SK-N-SH (cell line): ENCODE data around the gene MRPS24.

Source experiments
- ELF1 ChIP-seq: IDR thresholded peaks from 2 replicates; pipeline ENCODE4 v1.4.0; 2012
- FOXM1 ChIP-seq: IDR thresholded peaks from 2 replicates; pipeline ENCODE4 v1.4.0; 2012; ENCODE audit warnings: low read depth, mild to moderate bottlenecking
- MXI1 ChIP-seq: IDR thresholded peaks from 2 replicates; pipeline ENCODE4 v1.6.1; 2012; ENCODE audit warnings: mild to moderate bottlenecking, low read depth, low read length, improper control_type of control experiment
- YY1 ChIP-seq: IDR thresholded peaks from 2 replicates; pipeline ENCODE4 v1.4.0; 2012; ENCODE audit warnings: low read depth, mild to moderate bottlenecking
- TF ChIP-seq, protein P1 (sequence below): fragments of 200-600 bp; sonication (generic); IDR thresholded peaks from 2 replicates; pipeline ENCODE4 v1.6.1; 2017; ENCODE audit warnings: antibody characterized with exemption, mild to moderate bottlenecking, moderate library complexity
- TF ChIP-seq, protein P2 (sequence below): fragments of 150-350 bp; IDR thresholded peaks from 2 replicates; pipeline ENCODE4 v1.6.1; 2017; ENCODE audit warnings: antibody characterized with exemption, low read length, low read depth, borderline replicate concordance

DNA sequence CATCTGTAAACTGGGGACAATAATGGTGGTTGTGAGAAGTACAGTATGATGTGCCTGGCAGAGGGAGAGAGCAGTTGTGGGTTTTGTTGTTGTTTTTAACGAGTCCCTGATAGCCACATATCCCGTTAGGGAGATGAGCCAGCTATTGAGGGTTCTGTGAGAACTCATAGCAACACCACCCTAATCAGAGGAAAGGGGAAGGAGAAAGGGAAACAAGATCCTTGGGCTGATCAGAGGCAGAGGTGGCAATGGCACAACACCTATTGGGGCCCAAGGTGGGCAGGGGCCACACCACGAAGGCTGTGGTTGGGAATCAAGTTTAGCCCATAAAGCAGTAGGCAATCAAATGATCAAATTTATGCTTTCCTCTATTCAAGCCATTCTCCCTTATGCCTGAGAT is 1.7 kb upstream of the MRPS24 start:
- TF ChIP-seq FOXM1 = no peak
- TF ChIP-seq, protein P1, sequence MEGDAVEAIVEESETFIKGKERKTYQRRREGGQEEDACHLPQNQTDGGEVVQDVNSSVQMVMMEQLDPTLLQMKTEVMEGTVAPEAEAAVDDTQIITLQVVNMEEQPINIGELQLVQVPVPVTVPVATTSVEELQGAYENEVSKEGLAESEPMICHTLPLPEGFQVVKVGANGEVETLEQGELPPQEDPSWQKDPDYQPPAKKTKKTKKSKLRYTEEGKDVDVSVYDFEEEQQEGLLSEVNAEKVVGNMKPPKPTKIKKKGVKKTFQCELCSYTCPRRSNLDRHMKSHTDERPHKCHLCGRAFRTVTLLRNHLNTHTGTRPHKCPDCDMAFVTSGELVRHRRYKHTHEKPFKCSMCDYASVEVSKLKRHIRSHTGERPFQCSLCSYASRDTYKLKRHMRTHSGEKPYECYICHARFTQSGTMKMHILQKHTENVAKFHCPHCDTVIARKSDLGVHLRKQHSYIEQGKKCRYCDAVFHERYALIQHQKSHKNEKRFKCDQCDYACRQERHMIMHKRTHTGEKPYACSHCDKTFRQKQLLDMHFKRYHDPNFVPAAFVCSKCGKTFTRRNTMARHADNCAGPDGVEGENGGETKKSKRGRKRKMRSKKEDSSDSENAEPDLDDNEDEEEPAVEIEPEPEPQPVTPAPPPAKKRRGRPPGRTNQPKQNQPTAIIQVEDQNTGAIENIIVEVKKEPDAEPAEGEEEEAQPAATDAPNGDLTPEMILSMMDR = no peak
- TF ChIP-seq ELF1 = no peak
- TF ChIP-seq, protein P2, sequence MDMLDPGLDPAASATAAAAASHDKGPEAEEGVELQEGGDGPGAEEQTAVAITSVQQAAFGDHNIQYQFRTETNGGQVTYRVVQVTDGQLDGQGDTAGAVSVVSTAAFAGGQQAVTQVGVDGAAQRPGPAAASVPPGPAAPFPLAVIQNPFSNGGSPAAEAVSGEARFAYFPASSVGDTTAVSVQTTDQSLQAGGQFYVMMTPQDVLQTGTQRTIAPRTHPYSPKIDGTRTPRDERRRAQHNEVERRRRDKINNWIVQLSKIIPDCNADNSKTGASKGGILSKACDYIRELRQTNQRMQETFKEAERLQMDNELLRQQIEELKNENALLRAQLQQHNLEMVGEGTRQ = no peak
- no peak for TF ChIP-seq YY1
- no peak for TF ChIP-seq MXI1
